Mesenchymal stem cell (in vitro differentiated cells and primary cell): ENCODE measurements around the gene SERTAD2.

Experiments used
- DNase-seq: peaks from one replicate; pipeline ENCODE4 v3.0.0-alpha.2; 2013
- H2AFZ ChIP-seq: one replicate; pipeline ENCODE4 v1.6.1; 2013; ENCODE audit warnings: low read depth, mild to moderate bottlenecking, control low read depth, inconsistent platforms, low read length, moderate library complexity
- H2AK5ac ChIP-seq: 2 replicates; pipeline ENCODE4 v1.6.1; 2013; ENCODE audit warnings: low read length, moderate library complexity, mild to moderate bottlenecking, inconsistent platforms; ENCODE audit not compliant: severe bottlenecking
- H2BK120ac ChIP-seq: one replicate; pipeline ENCODE4 v1.6.1; 2013; ENCODE audit warnings: low read depth, mild to moderate bottlenecking, inconsistent platforms, low read length, moderate library complexity
- H2BK12ac ChIP-seq, 2 experiments: one replicate each; pipeline ENCODE4 v1.6.1; 2013; ENCODE audit warnings: inconsistent platforms in 2 of 2, low read length in 2 of 2, mild to moderate bottlenecking in 2 of 2, moderate library complexity in 2 of 2, control low read depth in 1 of 2
- H2BK15ac ChIP-seq: one replicate; pipeline ENCODE4 v1.6.1; 2013; ENCODE audit warnings: mild to moderate bottlenecking, low read depth, inconsistent platforms; ENCODE audit not compliant: poor library complexity, severe bottlenecking
- H2BK5ac ChIP-seq: 2 replicates; pipeline ENCODE4 v1.6.1; 2013; ENCODE audit warnings: low read depth, mild to moderate bottlenecking, low read length, control low read depth, inconsistent platforms; ENCODE audit not compliant: poor library complexity, severe bottlenecking
- H3K14ac ChIP-seq, 2 experiments: one replicate each; pipeline ENCODE4 v1.6.1; 2013; ENCODE audit warnings: inconsistent platforms in 2 of 2, low read length in 2 of 2, control low read depth in 1 of 2, mild to moderate bottlenecking in 1 of 2, moderate library complexity in 1 of 2
- H3K18ac ChIP-seq, 2 experiments: one replicate each; pipeline ENCODE4 v1.6.1; 2013; ENCODE audit warnings: inconsistent platforms in 2 of 2, low read length in 2 of 2, control low read depth in 1 of 2, low read depth in 1 of 2, mild to moderate bottlenecking in 1 of 2
- H3K23ac ChIP-seq, 2 experiments: one replicate each; pipeline ENCODE4 v1.6.1; 2013; ENCODE audit warnings: inconsistent platforms in 2 of 2, low read length in 2 of 2, mild to moderate bottlenecking in 2 of 2, moderate library complexity in 2 of 2, control low read depth in 1 of 2
- H3K27ac ChIP-seq: 2 replicates; pipeline ENCODE4 v1.5.1; 2013; ENCODE audit warnings: mild to moderate bottlenecking, moderate library complexity, low read length, control low read depth, inconsistent platforms; ENCODE audit not compliant: poor library complexity, severe bottlenecking
- H3K27me3 ChIP-seq, 2 experiments: 2 replicates each; pipeline versions ENCODE4 v1.6.1 to v1.7.0; 2013; ENCODE audit warnings: low read length in 2 of 2, mild to moderate bottlenecking in 2 of 2, moderate library complexity in 2 of 2, control low read depth in 1 of 2, inconsistent platforms in 1 of 2; ENCODE audit not compliant: control insufficient read depth in 1 of 2, insufficient read depth in 1 of 2
- H3K36me3 ChIP-seq, 2 experiments: 2 replicates each; pipeline versions ENCODE4 v1.6.1 to v1.7.0; 2013; ENCODE audit warnings: low read length in 2 of 2, control low read depth in 1 of 2, inconsistent platforms in 1 of 2, low read depth in 1 of 2, mild to moderate bottlenecking in 1 of 2; ENCODE audit not compliant: insufficient read depth in 2 of 2, control insufficient read depth in 1 of 2
- H3K4ac ChIP-seq, 2 experiments: one replicate each; pipeline ENCODE4 v1.6.1; 2013; ENCODE audit warnings: inconsistent platforms in 2 of 2, low read length in 2 of 2, mild to moderate bottlenecking in 2 of 2, moderate library complexity in 2 of 2, control low read depth in 1 of 2, low read depth in 1 of 2
- H3K4me1 ChIP-seq: 2 replicates; pipeline ENCODE4 v1.6.1; 2013; ENCODE audit warnings: low read depth, low read length, control low read depth; ENCODE audit not compliant: control insufficient read depth, insufficient read depth
- H3K4me2 ChIP-seq: 2 replicates; pipeline ENCODE4 v1.6.1; 2013; ENCODE audit warnings: low read length, mild to moderate bottlenecking, inconsistent platforms; ENCODE audit not compliant: poor library complexity, severe bottlenecking
- H3K4me3 ChIP-seq, 2 experiments: 2 replicates each; pipeline versions ENCODE4 v1.5.1 to v1.7.0; 2013; ENCODE audit warnings: low read length in 2 of 2, mild to moderate bottlenecking in 2 of 2, control low read depth in 1 of 2, low read depth in 1 of 2; ENCODE audit not compliant: insufficient read depth in 1 of 2
- H3K79me1 ChIP-seq: replicated peaks from 2 replicates; pipeline ENCODE4 v1.6.1; 2013; ENCODE audit warnings: mild to moderate bottlenecking, control low read depth, low read length, inconsistent platforms; ENCODE audit not compliant: poor library complexity, severe bottlenecking
- H3K9ac ChIP-seq: 2 replicates; pipeline ENCODE4 v1.7.0; 2013; ENCODE audit warnings: mild to moderate bottlenecking, low read length, moderate library complexity
- H3K9me3 ChIP-seq: 2 replicates; pipeline ENCODE4 v1.7.0; 2013; ENCODE audit warnings: mild to moderate bottlenecking, low read length; ENCODE audit not compliant: control insufficient read depth
- H4K8ac ChIP-seq: one replicate; pipeline ENCODE4 v1.6.1; 2013; ENCODE audit warnings: inconsistent platforms, mild to moderate bottlenecking, low read length, moderate library complexity
- H4K91ac ChIP-seq: one replicate; pipeline ENCODE4 v1.6.1; 2013; ENCODE audit warnings: mild to moderate bottlenecking, low read length, inconsistent platforms
- WGBS: methylation state at CpG from one replicate; pipeline ENCODE4 v1.1.7; 2013; ENCODE audit warnings: mixed read lengths; 5-methylcytosine and 5-hydroxymethylcytosine counted together

SERTAD2 gene

GRCh38 chr2:64637000-64637635 is 16.6 kb downstream of the SERTAD2 start:
- WGBS: 92% methylated on average over 6 of the region's 9 CpGs
- no peak overlapping the region for H2BK5ac ChIP-seq
- H2AFZ ChIP-seq: no peak overlapping the region
- no peak overlapping the region for H2BK120ac ChIP-seq
- H3K14ac ChIP-seq: no peak overlapping the region
- no peak overlapping the region for H4K8ac ChIP-seq
- no peak overlapping the region for H3K18ac ChIP-seq
- DNase-seq: no peak
- H4K91ac ChIP-seq: no peak overlapping the region
- peaks cover 28 to 82% of the 10 kb centered on the region in 2 experiments for H3K36me3 ChIP-seq
- H3K4me1 ChIP-seq: peaks cover 17% of the 10 kb centered on the region
- H2BK12ac ChIP-seq: no peak overlapping the region
- no peak overlapping the region for H3K4ac ChIP-seq
- no peak overlapping the region for H3K9ac ChIP-seq
- H3K23ac ChIP-seq: no peak overlapping the region
- H3K9me3 ChIP-seq: no peaks in the 10 kb centered on the region
- H2BK15ac ChIP-seq: no peak overlapping the region
- H3K4me2 ChIP-seq: no peak overlapping the region
- no peak overlapping the region for H2AK5ac ChIP-seq
- no peak overlapping the region for H3K27ac ChIP-seq
- no peak overlapping the region for H3K4me3 ChIP-seq
- H3K79me1 ChIP-seq: peaks cover 20% of the 10 kb centered on the region
- H3K27me3 ChIP-seq: no peaks in the 10 kb centered on the region

DNA sequence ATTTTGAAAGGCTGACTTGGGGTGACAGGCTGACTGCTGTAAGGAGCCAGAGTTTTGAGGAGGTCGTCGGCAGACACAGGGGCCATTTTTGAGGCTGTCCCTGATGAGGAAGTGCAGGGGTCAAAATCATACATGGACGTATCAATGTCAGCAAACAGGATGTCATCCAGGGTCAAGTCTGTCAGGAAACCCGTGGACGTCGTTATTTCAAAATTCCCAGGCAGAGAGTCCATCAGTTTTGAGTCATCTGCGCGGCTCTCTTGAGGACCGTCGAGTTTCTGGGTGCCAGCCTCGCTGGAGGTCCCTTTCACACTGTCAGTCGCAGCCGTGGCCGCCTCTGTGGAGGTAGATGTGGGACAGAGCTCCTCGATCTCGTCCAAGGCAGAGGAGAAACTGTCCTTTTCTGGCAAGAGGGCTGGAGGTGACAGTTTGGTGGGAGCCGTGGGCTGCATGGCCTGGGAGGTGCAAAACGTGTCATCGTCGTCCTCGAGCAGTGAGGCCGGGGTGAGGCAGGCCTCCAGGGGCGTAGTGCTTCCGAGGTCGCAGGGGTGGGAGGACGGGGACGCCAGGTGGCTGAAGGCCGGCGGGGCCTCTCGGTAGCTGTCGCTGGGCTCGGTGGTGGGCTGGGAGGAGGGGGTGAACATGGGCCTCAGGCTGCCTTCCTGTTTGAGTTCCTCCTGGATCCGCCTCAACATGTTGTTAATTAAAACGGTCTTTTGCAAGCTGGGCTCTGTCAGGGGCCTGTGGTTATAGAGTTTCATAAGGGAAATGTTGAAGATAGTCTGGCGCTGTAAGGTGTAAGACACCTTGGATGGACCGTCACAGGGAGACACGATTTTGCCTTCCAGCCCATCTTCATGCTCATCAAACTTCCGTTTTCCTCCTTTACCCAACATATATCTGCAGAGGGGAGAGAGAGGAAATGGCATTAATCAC is 17.5 kb downstream of the SERTAD2 start:
- H4K91ac ChIP-seq: no peak overlapping the region
- no peak overlapping the region for H3K4ac ChIP-seq
- H2AFZ ChIP-seq: no peak overlapping the region
- peaks cover 24% of the 10 kb centered on the region for H3K79me1 ChIP-seq
- no peak overlapping the region for H3K14ac ChIP-seq
- no peak overlapping the region for H3K23ac ChIP-seq
- H3K9ac ChIP-seq: no peak overlapping the region
- peaks cover 24 to 84% of the 10 kb centered on the region in 2 experiments for H3K36me3 ChIP-seq
- DNase-seq: no peak
- no peak overlapping the region for H3K4me2 ChIP-seq
- no peaks in the 10 kb centered on the region for H3K9me3 ChIP-seq
- H2BK120ac ChIP-seq: no peak overlapping the region
- no peak overlapping the region for H2BK5ac ChIP-seq
- H3K27me3 ChIP-seq: no peaks in the 10 kb centered on the region
- no peak overlapping the region for H3K18ac ChIP-seq
- H3K4me1 ChIP-seq: peaks cover 11% of the 10 kb centered on the region
- H2BK12ac ChIP-seq: peak overlapping the region in 1 of 2 experiments; percentile 32
- WGBS: 89% methylated on average over 34 of the region's 38 CpGs
- H3K4me3 ChIP-seq: no peak overlapping the region
- no peak overlapping the region for H2AK5ac ChIP-seq
- no peak overlapping the region for H3K27ac ChIP-seq
- peak overlapping the region; percentile 80 for H4K8ac ChIP-seq
- H2BK15ac ChIP-seq: no peak overlapping the region

DNA sequence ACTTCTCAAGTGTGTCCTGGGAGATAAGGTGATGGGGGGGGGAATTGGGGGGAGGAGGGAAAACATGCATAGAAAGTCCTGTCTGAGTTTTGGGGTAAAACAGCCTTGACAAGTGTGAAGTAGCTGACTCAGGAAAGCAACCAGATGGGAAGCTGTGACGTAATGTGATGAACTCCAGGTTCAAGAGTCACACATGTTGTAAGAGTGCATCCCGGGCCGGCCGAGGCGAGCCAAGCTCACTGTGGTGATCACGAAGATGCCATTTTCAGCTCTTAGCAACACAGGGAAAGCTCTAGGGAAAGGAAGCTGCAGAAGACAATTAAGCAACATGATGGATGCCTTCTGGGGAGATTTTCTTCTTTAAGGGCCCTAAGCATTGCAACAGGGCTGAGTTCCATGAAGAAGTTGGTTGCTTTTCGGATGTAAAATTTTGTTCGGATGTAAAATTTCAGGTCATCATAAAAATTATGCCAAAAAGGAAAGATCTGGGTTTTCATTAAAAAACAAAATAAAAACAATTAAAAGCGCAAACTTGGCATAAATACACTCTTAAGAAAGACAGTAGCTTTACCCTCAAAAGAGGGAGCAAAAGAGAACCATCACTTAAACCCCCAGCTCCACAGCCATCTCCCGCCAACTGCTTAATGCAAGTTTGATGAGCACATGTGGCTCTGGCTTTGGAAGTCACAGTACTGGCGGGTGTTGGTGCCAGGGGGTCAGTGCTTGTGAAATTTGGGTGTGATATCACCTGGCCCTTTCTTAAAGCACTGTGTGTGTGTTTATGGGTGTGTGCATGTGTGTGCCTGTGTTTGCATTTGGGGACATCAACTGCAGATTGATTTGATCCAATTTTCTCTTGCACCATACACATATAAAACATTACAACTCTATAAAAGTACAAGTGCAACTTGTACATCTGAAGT is 19.1 kb downstream of the SERTAD2 start:
- Histone ChIP-seq H2BK12ac (peak overlapping the region; percentile 73 to 78), H2AFZ (no peak overlapping the region), H2AK5ac (no peak overlapping the region), H3K18ac (peak overlapping the region in 1 of 2 experiments; percentile 85), H2BK120ac (no peak overlapping the region), H3K27me3 (no peaks in the 10 kb centered on the region), H3K4me3 (no peak overlapping the region), H3K9me3 (no peaks in the 10 kb centered on the region), H3K36me3 (peaks cover 36 to 94% of the 10 kb centered on the region in 2 experiments), H3K4me1 (peaks cover 5% of the 10 kb centered on the region), H3K14ac (no peak overlapping the region), H4K8ac (peak overlapping the region; percentile 39), H3K4ac (no peak overlapping the region), H3K4me2 (no peak overlapping the region), H2BK15ac (no peak overlapping the region), H3K79me1 (peaks cover 30% of the 10 kb centered on the region), H2BK5ac (no peak overlapping the region), H3K23ac (no peak overlapping the region), H3K9ac (peak overlapping the region; percentile 2), H4K91ac (no peak overlapping the region), H3K27ac (no peak overlapping the region)
- peak; percentile 94 for DNase-seq
- 68% methylated on average over 10 of the region's 11 CpGs for WGBS
